Measurements from ENCODE around the gene APBB3. TPM values are rescaled to one million over a fixed set of nuclear protein-coding genes. Genes with fewer than 3 reads are reported as not detected.
"Not testable (repeated sequence)": the region's sequence is repeated elsewhere in the genome, so short reads cannot be mapped to it uniquely, and the experiment has no call there.

APBB3 gene
- total RNA-seq, 3 donors from 2014 or later (not counting 1 experiment from before 2014, with no cell fraction given), result 44.0 to 44.9 (median 44.4) TPM

DNA sequence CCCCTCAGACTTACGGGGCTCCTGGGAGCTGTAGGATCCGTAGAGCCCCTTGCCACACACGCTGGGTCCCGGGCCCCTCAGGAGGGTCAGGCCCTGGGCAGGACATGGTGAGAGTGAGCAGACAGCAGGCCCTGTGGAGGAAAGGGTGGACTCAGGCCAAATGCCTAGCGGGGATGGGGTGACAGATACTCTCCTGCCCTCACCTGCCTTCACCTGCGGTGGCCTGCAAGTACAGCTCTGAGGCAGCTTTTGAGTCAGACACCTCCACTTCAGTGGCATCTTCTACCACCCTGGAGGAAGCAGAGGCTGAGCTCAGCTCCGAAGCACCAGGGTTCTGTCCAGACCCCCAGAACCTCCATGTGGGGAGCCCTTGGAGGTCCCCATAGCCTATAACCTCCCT lies 26.5 kb upstream of the APBB3 start:
- Mint-ChIP-seq H3K27me3 (ENCODE audit: low read depth in 2 of 2) (peaks cover 5 to 12% of the 10 kb centered on the region in 2 donors), H3K9me3 (no peaks in the 10 kb centered on the region), H3K36me3 (no peaks in the 10 kb centered on the region), H3K27ac (no peak overlapping the region), H3K4me1 (no peaks in the 10 kb centered on the region), H3K4me3 (no peak overlapping the region)
- WGBS (ENCODE audit: insufficient coverage), result 90% methylated on average over 7 of the region's 7 CpGs
- no peak for ATAC-seq
- peaks cover 3% of the 10 kb centered on the region for H3K27me3 ChIP-seq (ENCODE audit: control insufficient read depth, insufficient read depth, low read length)
- intact Hi-C loops (cut with micrococcal nuclease), result no loop called here
- no peak for DNase-seq
- no peaks in the 10 kb centered on the region for H3K9me3 ChIP-seq (ENCODE audit: control insufficient read depth, insufficient read depth, low read length)
- H3K4me1 ChIP-seq (ENCODE audit: control insufficient read depth, insufficient read depth, low read length), result peaks cover 7% of the 10 kb centered on the region
- H3K27ac ChIP-seq (ENCODE audit: low read length), result no peak overlapping the region
- TF ChIP-seq, protein P1, sequence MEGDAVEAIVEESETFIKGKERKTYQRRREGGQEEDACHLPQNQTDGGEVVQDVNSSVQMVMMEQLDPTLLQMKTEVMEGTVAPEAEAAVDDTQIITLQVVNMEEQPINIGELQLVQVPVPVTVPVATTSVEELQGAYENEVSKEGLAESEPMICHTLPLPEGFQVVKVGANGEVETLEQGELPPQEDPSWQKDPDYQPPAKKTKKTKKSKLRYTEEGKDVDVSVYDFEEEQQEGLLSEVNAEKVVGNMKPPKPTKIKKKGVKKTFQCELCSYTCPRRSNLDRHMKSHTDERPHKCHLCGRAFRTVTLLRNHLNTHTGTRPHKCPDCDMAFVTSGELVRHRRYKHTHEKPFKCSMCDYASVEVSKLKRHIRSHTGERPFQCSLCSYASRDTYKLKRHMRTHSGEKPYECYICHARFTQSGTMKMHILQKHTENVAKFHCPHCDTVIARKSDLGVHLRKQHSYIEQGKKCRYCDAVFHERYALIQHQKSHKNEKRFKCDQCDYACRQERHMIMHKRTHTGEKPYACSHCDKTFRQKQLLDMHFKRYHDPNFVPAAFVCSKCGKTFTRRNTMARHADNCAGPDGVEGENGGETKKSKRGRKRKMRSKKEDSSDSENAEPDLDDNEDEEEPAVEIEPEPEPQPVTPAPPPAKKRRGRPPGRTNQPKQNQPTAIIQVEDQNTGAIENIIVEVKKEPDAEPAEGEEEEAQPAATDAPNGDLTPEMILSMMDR (IDR thresholded peaks at IDR 0.05), result no peak
- H3K36me3 ChIP-seq (ENCODE audit: control insufficient read depth, insufficient read depth, low read length), result no peaks in the 10 kb centered on the region
- H3K4me3 ChIP-seq (ENCODE audit: low read length), result no peak overlapping the region

DNA sequence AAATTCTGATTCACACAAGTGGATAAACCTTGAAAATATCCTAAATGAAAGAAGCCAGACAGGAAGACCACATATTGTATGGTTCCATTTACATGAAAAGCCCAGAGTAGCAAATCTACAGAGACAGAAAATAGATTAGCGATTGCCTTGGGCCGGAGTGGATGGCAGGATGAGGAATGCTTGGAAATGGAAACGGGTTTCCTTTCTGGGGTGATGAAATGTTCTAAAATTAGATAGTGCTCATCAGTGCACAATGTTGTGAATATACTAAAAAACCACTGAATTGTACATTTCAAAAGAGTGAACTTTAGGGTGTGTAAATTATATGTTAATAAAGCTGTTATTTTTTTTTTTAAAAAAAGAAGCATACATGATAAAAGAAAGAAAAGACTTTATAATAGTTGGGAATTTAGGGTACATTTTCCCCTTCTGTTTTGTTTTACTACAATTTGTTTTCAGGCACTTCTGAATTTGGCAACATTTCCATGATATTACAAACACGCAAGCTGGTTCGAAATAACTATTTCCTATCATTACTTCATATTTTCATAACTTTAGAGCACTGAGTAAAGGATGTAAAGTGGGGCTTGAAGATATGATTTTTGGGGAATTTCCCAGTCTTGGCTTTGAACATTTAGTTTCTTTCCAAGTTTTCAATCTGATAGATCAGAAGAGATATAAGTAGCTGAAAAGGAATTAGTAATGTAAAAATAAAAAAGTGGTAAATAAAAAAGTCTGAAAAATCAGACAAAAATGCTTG lies 24.1 kb upstream of the APBB3 start:
- H3K36me3 Mint-ChIP-seq, result no peaks in the 10 kb centered on the region
- 96% methylated on average over 3 of the region's 5 CpGs for WGBS (ENCODE audit: insufficient coverage)
- TF ChIP-seq, protein P1 (IDR thresholded peaks at IDR 0.05), result no peak
- peaks cover 5 to 20% of the 10 kb centered on the region in 2 donors for H3K27me3 Mint-ChIP-seq (ENCODE audit: low read depth in 2 of 2)
- no peaks in the 10 kb centered on the region for H3K9me3 ChIP-seq (ENCODE audit: control insufficient read depth, insufficient read depth, low read length)
- no peak overlapping the region for H3K4me3 Mint-ChIP-seq
- H3K27me3 ChIP-seq (ENCODE audit: control insufficient read depth, insufficient read depth, low read length), result peaks cover 3% of the 10 kb centered on the region
- intact Hi-C loops (cut with micrococcal nuclease), result no loop called here
- DNase-seq (no peak), ATAC-seq (no peak)
- no peaks in the 10 kb centered on the region for H3K4me1 Mint-ChIP-seq
- no peak overlapping the region for H3K27ac ChIP-seq (ENCODE audit: low read length)
- no peak overlapping the region for H3K27ac Mint-ChIP-seq
- H3K4me1 ChIP-seq (ENCODE audit: control insufficient read depth, insufficient read depth, low read length), result no peaks in the 10 kb centered on the region
- H3K9me3 Mint-ChIP-seq, result no peaks in the 10 kb centered on the region
- no peak overlapping the region for H3K4me3 ChIP-seq (ENCODE audit: low read length)
- H3K36me3 ChIP-seq (ENCODE audit: control insufficient read depth, insufficient read depth, low read length), result no peaks in the 10 kb centered on the region

DNA sequence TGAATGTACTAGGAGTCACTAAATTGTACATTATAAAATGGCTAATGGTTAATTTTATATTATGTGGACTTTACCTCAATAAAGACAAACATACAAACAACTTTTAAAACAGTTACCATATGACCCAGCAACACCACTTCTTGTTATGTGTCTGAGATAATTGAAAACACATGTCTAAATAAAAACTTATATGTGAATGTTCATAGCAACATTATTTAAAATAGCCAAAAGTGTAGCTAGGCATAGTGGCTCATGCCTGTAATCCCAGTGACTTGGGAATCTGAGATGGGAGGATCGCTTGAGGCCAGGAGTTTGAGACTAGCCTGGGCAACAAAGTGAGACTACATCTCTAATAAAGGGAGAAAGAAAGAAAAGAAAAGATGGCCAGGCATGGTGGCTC lies 23.1 kb upstream of the APBB3 start:
- TF ChIP-seq, protein P1 (IDR thresholded peaks at IDR 0.05), result no peak
- H3K36me3 Mint-ChIP-seq, result no peaks in the 10 kb centered on the region
- 96% methylated on average over 1 of the region's 1 CpG for WGBS (ENCODE audit: insufficient coverage)
- H3K9me3 Mint-ChIP-seq, result no peaks in the 10 kb centered on the region
- no peaks in the 10 kb centered on the region for H3K9me3 ChIP-seq (ENCODE audit: control insufficient read depth, insufficient read depth, low read length)
- H3K4me3 ChIP-seq (ENCODE audit: low read length), result no peak overlapping the region
- no peak for DNase-seq
- H3K4me3 Mint-ChIP-seq, result no peak overlapping the region
- H3K36me3 ChIP-seq (ENCODE audit: control insufficient read depth, insufficient read depth, low read length), result no peaks in the 10 kb centered on the region
- no peak overlapping the region for H3K27ac ChIP-seq (ENCODE audit: low read length)
- no peak overlapping the region for H3K27ac Mint-ChIP-seq
- no peak for ATAC-seq
- H3K4me1 ChIP-seq (ENCODE audit: control insufficient read depth, insufficient read depth, low read length), result no peaks in the 10 kb centered on the region
- intact Hi-C loops (cut with micrococcal nuclease), result no loop called here
- H3K27me3 ChIP-seq (ENCODE audit: control insufficient read depth, insufficient read depth, low read length), result peaks cover 3% of the 10 kb centered on the region
- no peaks in the 10 kb centered on the region for H3K4me1 Mint-ChIP-seq
- H3K27me3 Mint-ChIP-seq (ENCODE audit: low read depth in 2 of 2), result peaks cover 5 to 29% of the 10 kb centered on the region in 2 donors

DNA sequence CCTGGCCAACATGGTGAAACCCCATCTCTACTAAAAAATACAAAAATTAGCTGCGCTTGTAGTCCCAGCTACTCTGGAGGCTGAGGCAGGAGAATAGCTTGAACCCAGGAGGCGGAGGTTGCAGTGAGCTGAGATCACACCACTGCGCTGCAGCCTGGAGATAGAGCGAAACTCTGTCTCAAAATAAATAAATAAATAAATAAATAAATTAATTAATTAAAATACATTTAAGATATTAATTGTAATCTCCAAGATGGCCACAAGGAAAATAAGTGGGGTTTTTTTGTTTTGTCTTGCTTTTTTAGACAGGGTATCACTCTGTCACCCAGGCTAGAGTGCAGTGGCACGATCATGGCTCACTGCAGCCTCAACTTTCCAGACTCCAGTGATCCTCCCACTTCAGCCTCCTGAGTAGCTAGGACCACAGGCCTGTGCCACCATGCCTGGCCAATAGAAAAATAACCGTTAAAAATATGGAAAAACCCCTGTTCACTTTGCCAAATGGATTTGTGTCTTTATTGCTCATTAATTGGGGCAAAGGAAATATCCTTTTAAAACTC lies 14.9 kb upstream of the APBB3 start:
- intact Hi-C loops (cut with micrococcal nuclease); H3K9me3 Mint-ChIP-seq: not testable (repeated sequence)
- WGBS (ENCODE audit: insufficient coverage), result 83% methylated on average over 4 of the region's 6 CpGs

More for the DNA sequence above, 14.9 kb upstream of the APBB3 start:
- H3K27me3 ChIP-seq (ENCODE audit: control insufficient read depth, insufficient read depth, low read length); H3K4me3 ChIP-seq (ENCODE audit: low read length); DNase-seq; H3K36me3 Mint-ChIP-seq; H3K4me1 Mint-ChIP-seq; H3K4me3 Mint-ChIP-seq; H3K4me1 ChIP-seq (ENCODE audit: control insufficient read depth, insufficient read depth, low read length); ATAC-seq; H3K36me3 ChIP-seq (ENCODE audit: control insufficient read depth, insufficient read depth, low read length); H3K27ac ChIP-seq (ENCODE audit: low read length); H3K9me3 ChIP-seq (ENCODE audit: control insufficient read depth, insufficient read depth, low read length); H3K27ac Mint-ChIP-seq: not testable (repeated sequence)
- peaks cover 3 to 24% of the 10 kb centered on the region in 2 donors for H3K27me3 Mint-ChIP-seq (ENCODE audit: low read depth in 2 of 2)
